ENCODE measurements around the gene APOBEC3A. TPM values are rescaled to one million over a fixed set of nuclear protein-coding genes. Genes with fewer than 3 reads are reported as not detected.
"Not testable (repeated sequence)": the region's sequence is repeated elsewhere in the genome, so short reads cannot be mapped to it uniquely, and the experiment has no call there.

APOBEC3A gene
- total and polyA plus RNA-seq, 2 experiments from 2014 or later, result not detected

GRCh38 chr22:38955926-38956325 lies 1.5 kb upstream of the APOBEC3A start:
- H3K4me1 ChIP-seq (ENCODE audit: insufficient read depth), result peaks cover 13% of the 10 kb centered on the region
- no peaks in the 10 kb centered on the region for H3K36me3 ChIP-seq (replicated peaks; ENCODE audit: insufficient read depth, low read depth)
- H3K9me2 ChIP-seq (replicated peaks; ENCODE audit: insufficient read depth), result no peaks in the 10 kb centered on the region
- H3K27ac ChIP-seq, result no peak overlapping the region
- H3K27me3 ChIP-seq, result no peaks in the 10 kb centered on the region
- H3K4me2 ChIP-seq, result no peak overlapping the region
- no peaks in the 10 kb centered on the region for H3K9me3 ChIP-seq (ENCODE audit: low read depth)
- H3K79me2 ChIP-seq, result no peaks in the 10 kb centered on the region
- WGBS (ENCODE audit: low lambda C conversion rate, missing lambda C conversion rate), result 97% methylated on average over 3 of the region's 3 CpGs
- no peak for DNase-seq (ENCODE audit: low spot score)
- TF ChIP-seq EZH2phosphoT487 (IDR thresholded peaks at IDR 0.05; ENCODE audit: low read depth, severe bottlenecking, unreplicated experiment) (no peak), EZH2 (IDR thresholded peaks at IDR 0.05; ENCODE audit: borderline replicate concordance) (no peak), CTCF (IDR thresholded peaks at IDR 0.05; ENCODE audit: poor library complexity) (no peak)
- no peak overlapping the region for H2AFZ ChIP-seq
- H4K20me1 ChIP-seq (ENCODE audit: insufficient read depth, poor library complexity, severe bottlenecking), result no peaks in the 10 kb centered on the region
- H3K4me3 ChIP-seq, result no peak overlapping the region

- Histone ChIP-seq H3K79me2 (no peaks in the 10 kb centered on the region), H3K27ac (no peak overlapping the region), H3K9me2 (replicated peaks; ENCODE audit: insufficient read depth) (no peaks in the 10 kb centered on the region), H3K9me3 (ENCODE audit: low read depth) (no peaks in the 10 kb centered on the region), H3K4me3 (no peak overlapping the region), H3K4me1 (ENCODE audit: insufficient read depth) (peaks cover 13% of the 10 kb centered on the region), H4K20me1 (ENCODE audit: insufficient read depth, poor library complexity, severe bottlenecking) (no peaks in the 10 kb centered on the region), H3K36me3 (replicated peaks; ENCODE audit: insufficient read depth, low read depth) (no peaks in the 10 kb centered on the region), H3K4me2 (no peak overlapping the region), H3K27me3 (no peaks in the 10 kb centered on the region), H2AFZ (no peak overlapping the region)
- DNase-seq (ENCODE audit: low spot score), result no peak
- 91% methylated on average over 5 of the region's 5 CpGs for WGBS (ENCODE audit: low lambda C conversion rate, missing lambda C conversion rate)
- TF ChIP-seq EZH2 (IDR thresholded peaks at IDR 0.05; ENCODE audit: borderline replicate concordance), result no peak
- TF ChIP-seq EZH2phosphoT487 (IDR thresholded peaks at IDR 0.05; ENCODE audit: low read depth, severe bottlenecking, unreplicated experiment), result no peak
- TF ChIP-seq CTCF (IDR thresholded peaks at IDR 0.05; ENCODE audit: poor library complexity), result no peak
Observed at GRCh38 chr22:38956551-38956950, 858 bp upstream of the APOBEC3A start.

- no peaks in the 10 kb centered on the region for H3K9me2 ChIP-seq (replicated peaks; ENCODE audit: insufficient read depth)
- no peaks in the 10 kb centered on the region for H3K27me3 ChIP-seq
- H3K4me1 ChIP-seq (ENCODE audit: insufficient read depth), result peaks cover 13% of the 10 kb centered on the region
- DNase-seq (ENCODE audit: low spot score), result no peak
- no peaks in the 10 kb centered on the region for H3K79me2 ChIP-seq
- H3K36me3 ChIP-seq (replicated peaks; ENCODE audit: insufficient read depth, low read depth), result no peaks in the 10 kb centered on the region
- H3K4me3 ChIP-seq, result no peak overlapping the region
- H3K9me3 ChIP-seq (ENCODE audit: low read depth), result no peaks in the 10 kb centered on the region
- H3K4me2 ChIP-seq, result no peak overlapping the region
- H4K20me1 ChIP-seq (ENCODE audit: insufficient read depth, poor library complexity, severe bottlenecking), result no peaks in the 10 kb centered on the region
- TF ChIP-seq CTCF (IDR thresholded peaks at IDR 0.05; ENCODE audit: poor library complexity) (no peak), EZH2 (IDR thresholded peaks at IDR 0.05; ENCODE audit: borderline replicate concordance) (no peak), EZH2phosphoT487 (IDR thresholded peaks at IDR 0.05; ENCODE audit: low read depth, severe bottlenecking, unreplicated experiment) (no peak)
- H2AFZ ChIP-seq, result no peak overlapping the region
- 91% methylated on average over 6 of the region's 6 CpGs for WGBS (ENCODE audit: low lambda C conversion rate, missing lambda C conversion rate)
- H3K27ac ChIP-seq, result no peak overlapping the region
Observed at GRCh38 chr22:38957808-38958650, 620 bp downstream of the APOBEC3A start.

- H3K9me2 ChIP-seq (replicated peaks; ENCODE audit: insufficient read depth); H3K27me3 ChIP-seq; H3K4me2 ChIP-seq; H3K36me3 ChIP-seq (replicated peaks; ENCODE audit: insufficient read depth, low read depth); H3K27ac ChIP-seq; H2AFZ ChIP-seq; H4K20me1 ChIP-seq (ENCODE audit: insufficient read depth, poor library complexity, severe bottlenecking); H3K4me3 ChIP-seq; DNase-seq (ENCODE audit: low spot score); H3K79me2 ChIP-seq; H3K9me3 ChIP-seq (ENCODE audit: low read depth): not testable (repeated sequence)
- peaks cover 17% of the 10 kb centered on the region for H3K4me1 ChIP-seq (ENCODE audit: insufficient read depth)
Observed at GRCh38 chr22:38958651-38958943, 1.2 kb downstream of the APOBEC3A start.

Data from hepatocyte (in vitro differentiated cells).